Fibroblast of skin of scalp (primary cell): ENCODE data around the gene CABP2. TPM values are rescaled to one million over a fixed set of nuclear protein-coding genes. Genes with fewer than 3 reads are reported as not detected.
"Not testable (repeated sequence)": the region's sequence is repeated elsewhere in the genome, so short reads cannot be mapped to it uniquely, and the experiment has no call there.

Experiments used
- DNase-seq: peaks from one replicate; pipeline ENCODE4 v3.0.0-alpha.2; 2013
- polyA plus RNA-seq, 2 experiments: library from polyadenylated mRNA; unstranded; fragments of 120-200 nt; gene quantifications; one replicate each; pipeline ENCODE4 v1.2.1, GENCODE V29; 2013; ENCODE audit not compliant: insufficient read length in 2 of 2

The CABP2 gene
- polyA plus RNA-seq (2013, experiment 1 of 2; ENCODE audit: insufficient read length) = not detected
- polyA plus RNA-seq (2013, experiment 2 of 2; ENCODE audit: insufficient read length) = not detected

- no peak for DNase-seq
These were observed at the start of gene CABP2 for GRCh38 chr11:67522844-67523555. TSS of gene CABP2 (minus strand) at chr11:67523446. CDS start at chr11:67523326, 120 bp downstream.

- DNase-seq = peak; percentile 46
These were observed 49.6 kb upstream of the CABP2 start for GRCh38 chr11:67572747-67573419.

- no peak for DNase-seq
These were observed 49.1 kb upstream of the CABP2 start for GRCh38 chr11:67572305-67572704.

- no peak for DNase-seq
These were observed 48.2 kb upstream of the CABP2 start for GRCh38 chr11:67571443-67571842.

GRCh38 chr11:67564230-67564629 is 41.0 kb upstream of the CABP2 start:
- DNase-seq = no peak

- peak; percentile 84 for DNase-seq
These were observed 40.5 kb upstream of the CABP2 start for GRCh38 chr11:67563705-67564114.

- peak; percentile 38 for DNase-seq
These were observed 39.9 kb upstream of the CABP2 start for GRCh38 chr11:67562963-67563704.

GRCh38 chr11:67561971-67562619 is 38.8 kb upstream of the CABP2 start:
- peak; percentile 26 for DNase-seq

GRCh38 chr11:67558084-67558772 is 35.0 kb upstream of the CABP2 start:
- no peak for DNase-seq

GRCh38 chr11:67556244-67556643 is 33.0 kb upstream of the CABP2 start:
- DNase-seq = no peak

GRCh38 chr11:67551697-67552096 is 28.5 kb upstream of the CABP2 start:
- DNase-seq = not testable (repeated sequence)

- DNase-seq = no peak
These were observed 27.9 kb upstream of the CABP2 start for GRCh38 chr11:67551127-67551526.

GRCh38 chr11:67548555-67549110 is 25.4 kb upstream of the CABP2 start:
- DNase-seq = no peak

GRCh38 chr11:67548112-67548511 is 24.9 kb upstream of the CABP2 start:
- DNase-seq = not testable (repeated sequence)

- no peak for DNase-seq
These were observed 22.0 kb upstream of the CABP2 start for GRCh38 chr11:67545280-67545679.

- DNase-seq = no peak
These were observed 21.5 kb upstream of the CABP2 start for GRCh38 chr11:67544616-67545242.

GRCh38 chr11:67543585-67543984 is 20.3 kb upstream of the CABP2 start:
- no peak for DNase-seq

- no peak for DNase-seq
These were observed 19.7 kb upstream of the CABP2 start for GRCh38 chr11:67542971-67543370.

- no peak for DNase-seq
These were observed 18.9 kb upstream of the CABP2 start for GRCh38 chr11:67542169-67542568.

- no peak for DNase-seq
These were observed 18.0 kb upstream of the CABP2 start for GRCh38 chr11:67541198-67541597.

GRCh38 chr11:67539550-67539949 is 16.3 kb upstream of the CABP2 start:
- no peak for DNase-seq
